Epithelial cell of proximal tubule (primary cell): ENCODE results near the gene SRRD. TPM values are rescaled to one million over a fixed set of nuclear protein-coding genes. Genes with fewer than 3 reads are reported as not detected.

Experiments used
- DNase-seq: peaks from one replicate; pipeline ENCODE4 v3.0.0-alpha.2; 2011; ENCODE audit warnings: low read depth
- H3K4me3 ChIP-seq: 2 replicates; pipeline ENCODE4 v1.5.1; 2011; ENCODE audit warnings: low read depth, mild to moderate bottlenecking, low read length
- total RNA-seq: library from RNA; depleted of rRNA; stranded (reverse); fragments of >200 nt; gene quantifications from 2 replicates; pipeline ENCODE4 v1.2.3, GENCODE V29; 2015
- TF ChIP-seq, protein P1 (sequence below): conservative IDR thresholded peaks from 2 replicates; pipeline ENCODE4 v1.5.1; 2012; ENCODE audit warnings: low read depth, mild to moderate bottlenecking, low read length

SRRD gene
- total RNA-seq, 1 donor from 2014 or later: 17.1 TPM

DNA sequence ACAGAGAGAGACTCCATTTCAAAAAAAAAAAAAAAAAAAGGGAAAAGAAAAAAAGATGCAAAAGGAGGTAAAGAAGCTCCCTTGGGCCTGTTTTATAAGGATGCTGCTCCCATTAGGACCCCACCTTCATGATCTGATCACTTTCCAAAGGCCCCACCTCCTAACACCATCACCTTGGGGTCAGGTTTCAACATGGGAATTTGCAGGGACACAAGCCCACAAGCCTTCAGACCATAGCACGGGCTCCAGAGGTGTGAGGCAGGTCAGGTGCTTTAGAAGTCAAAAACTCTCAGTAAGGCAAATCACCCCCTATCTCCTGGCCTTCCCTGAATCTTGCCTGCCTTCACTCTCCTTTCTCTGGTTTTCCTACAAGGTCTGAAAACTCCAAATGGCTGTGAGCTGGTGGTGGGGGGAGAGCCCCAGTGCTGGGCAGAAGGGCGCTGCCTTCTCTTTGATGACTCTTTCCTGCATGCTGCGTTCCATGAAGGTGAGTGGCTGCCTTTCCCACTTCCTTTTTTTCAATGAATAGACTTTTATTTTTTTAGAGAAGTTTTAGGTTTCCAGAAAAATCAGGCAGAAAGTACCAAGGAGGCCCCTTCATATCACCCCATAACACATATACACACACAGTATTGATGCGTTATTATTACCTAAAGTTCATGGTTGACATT is 41.5 kb upstream of the SRRD start:
- TF ChIP-seq, protein P1, sequence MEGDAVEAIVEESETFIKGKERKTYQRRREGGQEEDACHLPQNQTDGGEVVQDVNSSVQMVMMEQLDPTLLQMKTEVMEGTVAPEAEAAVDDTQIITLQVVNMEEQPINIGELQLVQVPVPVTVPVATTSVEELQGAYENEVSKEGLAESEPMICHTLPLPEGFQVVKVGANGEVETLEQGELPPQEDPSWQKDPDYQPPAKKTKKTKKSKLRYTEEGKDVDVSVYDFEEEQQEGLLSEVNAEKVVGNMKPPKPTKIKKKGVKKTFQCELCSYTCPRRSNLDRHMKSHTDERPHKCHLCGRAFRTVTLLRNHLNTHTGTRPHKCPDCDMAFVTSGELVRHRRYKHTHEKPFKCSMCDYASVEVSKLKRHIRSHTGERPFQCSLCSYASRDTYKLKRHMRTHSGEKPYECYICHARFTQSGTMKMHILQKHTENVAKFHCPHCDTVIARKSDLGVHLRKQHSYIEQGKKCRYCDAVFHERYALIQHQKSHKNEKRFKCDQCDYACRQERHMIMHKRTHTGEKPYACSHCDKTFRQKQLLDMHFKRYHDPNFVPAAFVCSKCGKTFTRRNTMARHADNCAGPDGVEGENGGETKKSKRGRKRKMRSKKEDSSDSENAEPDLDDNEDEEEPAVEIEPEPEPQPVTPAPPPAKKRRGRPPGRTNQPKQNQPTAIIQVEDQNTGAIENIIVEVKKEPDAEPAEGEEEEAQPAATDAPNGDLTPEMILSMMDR: no peak
- no peak for DNase-seq
- H3K4me3 ChIP-seq: no peak overlapping the region

DNA sequence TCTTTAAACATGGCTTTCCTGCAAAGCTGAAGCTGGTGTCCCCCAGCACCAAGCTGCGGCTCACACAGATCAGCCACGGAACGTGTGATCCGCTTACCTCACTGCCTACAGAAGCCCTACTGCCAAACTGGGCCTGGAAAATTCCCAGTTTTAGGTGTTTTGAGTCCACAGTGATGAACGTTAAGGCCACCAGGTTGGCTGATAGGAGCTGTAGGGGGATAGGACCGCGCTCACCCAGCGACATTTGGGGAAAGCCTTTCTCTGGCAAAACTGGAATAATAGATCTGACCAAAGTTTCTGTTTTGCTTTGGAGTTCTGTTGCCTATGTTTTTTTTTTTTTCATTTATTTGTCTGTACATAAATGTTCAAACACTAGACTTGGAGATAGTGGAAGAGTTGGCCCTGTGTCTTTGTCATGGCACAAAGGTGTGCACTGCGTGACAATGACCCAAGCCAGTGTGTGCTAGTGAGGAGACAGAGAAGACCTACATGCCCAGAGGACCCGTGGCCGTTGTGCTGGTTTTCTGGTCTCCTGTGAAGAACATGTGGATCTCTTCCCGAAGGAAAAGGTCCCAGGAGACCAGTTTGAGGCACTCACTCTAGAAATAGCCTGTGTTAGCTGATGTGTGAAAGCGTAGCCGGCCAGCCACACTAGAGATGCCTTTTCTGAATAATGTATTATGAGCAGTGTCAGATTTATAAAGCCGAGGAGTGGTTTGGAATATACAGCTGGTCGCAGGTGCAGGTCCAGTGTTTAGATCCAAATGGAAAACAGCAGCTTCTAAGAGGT is 39.6 kb upstream of the SRRD start:
- no peak for DNase-seq
- no peak overlapping the region for H3K4me3 ChIP-seq
- TF ChIP-seq, protein P1: no peak

DNA sequence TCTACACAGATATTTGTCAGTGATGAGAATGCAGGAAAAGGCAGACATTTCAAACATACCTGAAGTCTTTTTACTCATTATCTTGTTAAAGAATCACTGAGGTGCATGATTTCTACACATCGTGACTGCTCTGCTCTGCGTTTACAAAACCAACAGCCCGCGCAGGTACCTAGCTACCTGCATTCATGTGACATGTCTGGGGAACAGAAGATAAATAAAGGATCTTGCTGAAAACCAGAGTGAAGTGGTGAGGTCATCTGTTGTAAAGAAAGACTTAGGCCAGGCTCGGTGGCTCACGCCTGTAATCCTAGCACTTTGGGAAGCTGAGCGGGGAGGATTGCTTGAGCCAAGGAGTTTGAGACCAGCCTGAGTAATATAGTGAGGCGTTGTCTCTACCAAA is 38.9 kb upstream of the SRRD start:
- TF ChIP-seq, protein P1: no peak
- no peak overlapping the region for H3K4me3 ChIP-seq
- DNase-seq: no peak

DNA sequence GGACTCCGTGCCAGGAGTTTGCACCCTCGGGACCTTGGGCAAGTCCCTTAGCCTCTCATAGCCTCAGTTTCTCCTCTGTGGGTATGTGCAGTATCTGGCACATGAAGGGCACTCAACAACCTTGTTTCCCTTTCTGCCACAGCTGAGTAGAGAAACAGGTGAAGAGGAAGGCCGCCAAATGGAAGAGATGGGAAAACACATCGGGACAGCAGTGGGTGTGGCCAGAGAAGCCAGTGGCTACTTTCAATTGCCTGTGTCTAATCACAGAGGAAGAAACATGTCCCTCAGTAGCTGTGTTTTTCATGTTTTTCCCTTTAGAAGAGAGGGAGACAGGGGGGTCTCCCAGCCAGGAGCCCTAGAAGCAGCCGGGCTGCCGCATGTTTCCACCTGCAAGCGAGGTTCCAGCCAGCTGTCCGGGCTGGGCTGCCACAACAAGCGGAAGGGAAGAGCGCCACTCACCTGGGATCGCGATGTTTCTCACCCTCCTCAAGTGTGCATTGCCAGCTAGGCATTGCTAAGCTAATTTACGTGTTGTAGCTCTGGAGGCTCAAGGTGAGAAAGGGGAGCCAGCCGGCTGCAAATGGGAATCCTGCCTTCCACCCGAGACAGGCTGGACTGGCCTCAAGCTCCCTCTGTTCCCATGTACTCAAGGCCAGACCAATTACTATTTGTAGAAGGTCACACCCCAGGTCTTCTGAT is 38.0 kb upstream of the SRRD start:
- no peak overlapping the region for H3K4me3 ChIP-seq
- DNase-seq: no peak
- TF ChIP-seq, protein P1: no peak

DNA sequence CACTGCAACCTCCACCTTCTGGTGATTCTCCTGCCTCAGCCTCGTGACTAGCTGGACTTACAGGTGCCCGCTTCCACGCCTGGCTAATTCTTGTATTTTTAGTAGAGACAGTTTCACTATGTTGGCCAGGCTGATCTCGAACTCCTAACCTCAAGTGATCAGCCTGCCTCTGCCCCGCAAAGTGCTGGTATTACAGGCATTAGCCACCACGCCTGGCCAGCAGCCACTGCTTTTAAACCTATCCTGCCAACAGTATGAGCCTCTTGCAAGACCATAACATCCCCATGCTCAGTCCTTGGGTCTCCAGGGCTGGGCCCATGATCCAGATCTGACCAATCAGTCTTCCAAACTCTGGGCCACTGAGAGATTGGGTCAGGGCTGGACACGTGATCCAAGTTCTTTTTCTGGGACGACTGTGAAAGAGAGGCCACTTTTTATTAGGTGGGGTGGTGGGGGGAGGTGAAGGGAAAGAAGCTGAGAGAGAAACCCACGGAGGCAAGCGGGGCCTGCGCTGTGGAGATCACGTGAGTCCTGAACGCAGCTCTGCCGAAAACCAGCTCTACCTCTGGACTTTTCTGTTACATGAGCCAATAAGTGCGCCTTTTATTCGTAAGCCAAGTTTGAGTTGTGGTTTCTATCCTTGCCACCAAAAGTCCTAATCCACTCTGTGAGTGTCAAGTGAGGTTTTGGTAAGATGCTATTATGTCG is 36.7 kb upstream of the SRRD start:
- no peak overlapping the region for H3K4me3 ChIP-seq
- TF ChIP-seq, protein P1: no peak
- DNase-seq: no peak

DNA sequence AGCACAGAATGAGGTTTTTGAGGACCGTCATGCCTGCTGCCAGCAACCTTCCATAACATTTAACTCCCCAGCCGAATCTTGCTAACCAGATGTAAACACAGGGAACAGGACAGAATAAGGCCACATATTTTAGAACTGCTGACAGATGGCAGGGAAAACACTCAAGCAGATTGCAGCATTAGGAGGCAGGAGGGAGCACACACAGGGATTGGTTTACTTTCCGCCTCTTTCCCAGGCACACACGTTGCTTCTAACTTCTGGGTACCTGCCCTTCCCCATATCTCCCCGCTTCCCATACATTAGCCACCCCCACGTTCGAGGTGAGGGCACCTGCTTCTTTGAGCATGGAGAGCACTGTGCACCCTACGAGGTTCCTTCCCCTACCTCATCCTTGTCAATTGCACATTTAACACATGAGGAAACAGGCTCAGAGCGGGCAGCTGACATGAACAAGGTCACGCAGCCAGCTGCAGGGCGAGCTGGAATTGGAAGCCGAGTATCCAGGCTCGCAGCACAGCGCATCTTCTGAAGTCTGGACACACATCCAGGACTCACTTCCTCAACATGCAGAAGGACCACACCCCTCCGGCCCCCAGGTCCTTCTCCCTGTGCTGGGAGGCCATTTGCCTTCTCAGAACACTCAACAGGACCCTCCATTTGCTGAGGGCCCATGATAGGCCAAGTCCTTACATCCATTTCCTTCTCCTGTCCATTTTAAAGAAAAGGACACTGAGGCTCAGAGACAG is 35.9 kb upstream of the SRRD start:
- TF ChIP-seq, protein P1: no peak
- DNase-seq: no peak
- no peak overlapping the region for H3K4me3 ChIP-seq
